Measurements from ENCODE around the gene RFX4. TPM values are rescaled to one million over a fixed set of nuclear protein-coding genes. Genes with fewer than 3 reads are reported as not detected.

RFX4 gene
- total and polyA plus RNA-seq, 2 of the 13 experiments (the other 11 are each of a cell fraction or from before 2014, with no cell fraction given) = not detected

DNA sequence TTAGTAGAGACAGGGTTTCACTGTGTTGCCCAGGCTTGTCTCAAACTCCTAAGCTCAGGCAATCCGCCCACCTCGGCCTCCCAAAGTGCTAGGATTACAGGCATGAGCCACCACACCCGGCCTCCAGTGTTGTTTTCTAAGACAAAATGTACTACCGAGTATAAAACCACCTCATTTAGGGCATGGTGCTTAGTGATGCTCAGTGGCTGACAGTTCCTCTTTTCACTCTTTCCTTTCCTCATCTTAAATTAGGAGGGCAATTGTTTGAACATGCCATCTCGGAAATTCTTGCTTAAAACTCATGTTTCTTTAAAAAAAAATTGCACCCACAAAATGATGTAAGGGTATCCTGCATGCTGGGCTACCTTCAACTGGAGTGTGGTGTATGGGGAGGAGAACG, 89.0 kb downstream of the RFX4 start (continued):
- TF ChIP-seq, protein P1, sequence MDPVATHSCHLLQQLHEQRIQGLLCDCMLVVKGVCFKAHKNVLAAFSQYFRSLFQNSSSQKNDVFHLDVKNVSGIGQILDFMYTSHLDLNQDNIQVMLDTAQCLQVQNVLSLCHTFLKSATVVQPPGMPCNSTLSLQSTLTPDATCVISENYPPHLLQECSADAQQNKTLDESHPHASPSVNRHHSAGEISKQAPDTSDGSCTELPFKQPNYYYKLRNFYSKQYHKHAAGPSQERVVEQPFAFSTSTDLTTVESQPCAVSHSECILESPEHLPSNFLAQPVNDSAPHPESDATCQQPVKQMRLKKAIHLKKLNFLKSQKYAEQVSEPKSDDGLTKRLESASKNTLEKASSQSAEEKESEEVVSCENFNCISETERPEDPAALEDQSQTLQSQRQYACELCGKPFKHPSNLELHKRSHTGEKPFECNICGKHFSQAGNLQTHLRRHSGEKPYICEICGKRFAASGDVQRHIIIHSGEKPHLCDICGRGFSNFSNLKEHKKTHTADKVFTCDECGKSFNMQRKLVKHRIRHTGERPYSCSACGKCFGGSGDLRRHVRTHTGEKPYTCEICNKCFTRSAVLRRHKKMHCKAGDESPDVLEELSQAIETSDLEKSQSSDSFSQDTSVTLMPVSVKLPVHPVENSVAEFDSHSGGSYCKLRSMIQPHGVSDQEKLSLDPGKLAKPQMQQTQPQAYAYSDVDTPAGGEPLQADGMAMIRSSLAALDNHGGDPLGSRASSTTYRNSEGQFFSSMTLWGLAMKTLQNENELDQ (CRISPR knock-in tag; IDR thresholded peaks at IDR 0.05; ENCODE audit: borderline replicate concordance) = no peak
- TF ChIP-seq KLF11 (CRISPR knock-in tag; IDR thresholded peaks at IDR 0.05) = no peak
- TF ChIP-seq HOMEZ (CRISPR knock-in tag; IDR thresholded peaks at IDR 0.05; ENCODE audit: low read depth) = no peak
- no peak for TF ChIP-seq ZFP41 (CRISPR knock-in tag; IDR thresholded peaks at IDR 0.05; ENCODE audit: borderline replicate concordance)

- H4K20me1 ChIP-seq (ENCODE audit: insufficient read depth, low read length) = no peaks in the 10 kb centered on the region
- ATAC-seq = no peak
- BruUV-seq (replicated peaks) = no TSS peak
- H3K4me3 ChIP-seq (replicated peaks in 1 of 3; ENCODE audit: insufficient read depth in 1 of 3, low read depth in 2 of 3, low read length in 3 of 3) = no peak overlapping the region
- 16% methylated on average over 8 of the region's 8 CpGs for WGBS (ENCODE audit: low lambda C conversion rate)
- DNase-seq (ENCODE audit: low spot score) = no peak
- POLR2A ChIA-PET = no interaction called here
- no peak overlapping the region for H3K4me2 ChIP-seq (ENCODE audit: low read depth, low read length)
- no peak for TF ChIP-seq ZNF431 (CRISPR knock-in tag; IDR thresholded peaks at IDR 0.05; ENCODE audit: borderline replicate concordance, low read depth)
- no peak for TF ChIP-seq THYN1 (CRISPR knock-in tag; IDR thresholded peaks at IDR 0.05; ENCODE audit: borderline replicate concordance, low read depth)
- TF ChIP-seq JARID2 (CRISPR knock-in tag; IDR thresholded peaks at IDR 0.05; ENCODE audit: insufficient replicate concordance) = no peak
- TF ChIP-seq ZNF552 (CRISPR knock-in tag; IDR thresholded peaks at IDR 0.05; ENCODE audit: borderline replicate concordance) = no peak
- TF ChIP-seq ZNF749 (CRISPR knock-in tag; IDR thresholded peaks at IDR 0.05; ENCODE audit: borderline replicate concordance) = no peak
- TF ChIP-seq, protein P2, sequence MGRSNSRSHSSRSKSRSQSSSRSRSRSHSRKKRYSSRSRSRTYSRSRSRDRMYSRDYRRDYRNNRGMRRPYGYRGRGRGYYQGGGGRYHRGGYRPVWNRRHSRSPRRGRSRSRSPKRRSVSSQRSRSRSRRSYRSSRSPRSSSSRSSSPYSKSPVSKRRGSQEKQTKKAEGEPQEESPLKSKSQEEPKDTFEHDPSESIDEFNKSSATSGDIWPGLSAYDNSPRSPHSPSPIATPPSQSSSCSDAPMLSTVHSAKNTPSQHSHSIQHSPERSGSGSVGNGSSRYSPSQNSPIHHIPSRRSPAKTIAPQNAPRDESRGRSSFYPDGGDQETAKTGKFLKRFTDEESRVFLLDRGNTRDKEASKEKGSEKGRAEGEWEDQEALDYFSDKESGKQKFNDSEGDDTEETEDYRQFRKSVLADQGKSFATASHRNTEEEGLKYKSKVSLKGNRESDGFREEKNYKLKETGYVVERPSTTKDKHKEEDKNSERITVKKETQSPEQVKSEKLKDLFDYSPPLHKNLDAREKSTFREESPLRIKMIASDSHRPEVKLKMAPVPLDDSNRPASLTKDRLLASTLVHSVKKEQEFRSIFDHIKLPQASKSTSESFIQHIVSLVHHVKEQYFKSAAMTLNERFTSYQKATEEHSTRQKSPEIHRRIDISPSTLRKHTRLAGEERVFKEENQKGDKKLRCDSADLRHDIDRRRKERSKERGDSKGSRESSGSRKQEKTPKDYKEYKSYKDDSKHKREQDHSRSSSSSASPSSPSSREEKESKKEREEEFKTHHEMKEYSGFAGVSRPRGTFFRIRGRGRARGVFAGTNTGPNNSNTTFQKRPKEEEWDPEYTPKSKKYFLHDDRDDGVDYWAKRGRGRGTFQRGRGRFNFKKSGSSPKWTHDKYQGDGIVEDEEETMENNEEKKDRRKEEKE (IDR thresholded peaks at IDR 0.05) = no peak
- TF ChIP-seq HDAC2 (CRISPR knock-in tag; IDR thresholded peaks at IDR 0.05) = no peak
- TF ChIP-seq AGO1 (IDR thresholded peaks at IDR 0.05; ENCODE audit: low read depth, low read length, poor library complexity, severe bottlenecking) = no peak
- no peak for TF ChIP-seq STAG1 (CRISPR knock-in tag; IDR thresholded peaks at IDR 0.05)
- no peak for TF ChIP-seq TCF12 (IDR thresholded peaks at IDR 0.05)
- TF ChIP-seq TCF12 (CRISPR knock-in tag; IDR thresholded peaks at IDR 0.05) = no peak
- H3K36me3 ChIP-seq (replicated peaks in 1 of 2; ENCODE audit: control insufficient read depth in 1 of 2, insufficient read depth in 2 of 2, low read length in 2 of 2) = no peaks in the 10 kb centered on the region
- H3K79me2 ChIP-seq (ENCODE audit: insufficient read depth, low read length) = no peaks in the 10 kb centered on the region
- no peak overlapping the region for H3K27ac ChIP-seq (ENCODE audit: extremely low read length, insufficient read depth, low read length)
- peaks cover 5 to 24% of the 10 kb centered on the region in 2 experiments; a peak in 3 of 5 replicates for H3K27me3 ChIP-seq (ENCODE audit: control insufficient read depth in 1 of 2, insufficient read depth in 2 of 2, low read length in 2 of 2)
- in situ Hi-C loops (cut with HindIII; ENCODE audit: extremely low pct_ligation_motif_present, low pct_unique_long_range_greater_than_20kb) = no loop called here
- FAIRE-seq = no peak
- no peaks in the 10 kb centered on the region for H3K4me1 ChIP-seq (ENCODE audit: insufficient read depth, low read length)
- no peaks in the 10 kb centered on the region for H3K9me3 ChIP-seq (ENCODE audit: low read length)
- CTCF ChIA-PET (ENCODE audit: low intra/inter-chr PET ratio, low total read pairs) = no interaction called here
- no peak overlapping the region for H3K9ac ChIP-seq (ENCODE audit: insufficient read depth, low read depth, low read length)
- no peak overlapping the region for H2AFZ ChIP-seq (ENCODE audit: low read length)
- intact Hi-C loops (cut with micrococcal nuclease; ENCODE audit: unreplicated experiment) = no loop called here
Measured at GRCh38 chr12:106672314-106673025, 89.7 kb downstream of the RFX4 start.
